WTC11 (cell line): Measurements from ENCODE around the gene POP4.

Source experiments
- ATF1 ChIP-seq: sonication (generic); formaldehyde crosslinking; IDR thresholded peaks from 2 replicates; pipeline ENCODE4 v1.8.1; 2023; ENCODE audit warnings: mild to moderate bottlenecking, moderate library complexity, missing genetic modification reagents
- CREB1 ChIP-seq: sonication (generic); formaldehyde crosslinking; IDR thresholded peaks from 2 replicates; pipeline ENCODE4 v1.8.0; 2023; ENCODE audit warnings: mild to moderate bottlenecking, missing genetic modification reagents
- FOXK1 ChIP-seq: sonication (generic); formaldehyde crosslinking; IDR thresholded peaks from 2 replicates; pipeline ENCODE4 v1.8.0; 2022; ENCODE audit warnings: mild to moderate bottlenecking, moderate library complexity, missing genetic modification reagents
- KAT7 ChIP-seq: sonication (generic); formaldehyde crosslinking; IDR thresholded peaks from 2 replicates; pipeline ENCODE4 v1.8.1; 2023; ENCODE audit warnings: missing genetic modification reagents, mild to moderate bottlenecking, borderline replicate concordance
- MYBL2 ChIP-seq: sonication (generic); formaldehyde crosslinking; IDR thresholded peaks from 2 replicates; pipeline ENCODE4 v1.8.1; 2023; ENCODE audit warnings: mild to moderate bottlenecking, moderate library complexity, missing genetic modification reagents
- OVOL2 ChIP-seq: fragments of 250-450 bp; sonication (Bioruptor Pico); IDR thresholded peaks from 2 replicates; pipeline ENCODE4 v1.9.0; 2021; ENCODE audit warnings: mild to moderate bottlenecking, borderline replicate concordance
- RELA ChIP-seq: sonication (generic); formaldehyde crosslinking; IDR thresholded peaks from 2 replicates; pipeline ENCODE4 v1.8.1; 2022; ENCODE audit warnings: missing genetic modification reagents, mild to moderate bottlenecking, borderline replicate concordance
- SMAD3 ChIP-seq: sonication (generic); formaldehyde crosslinking; IDR thresholded peaks from 2 replicates; pipeline ENCODE4 v1.8.0; 2022; ENCODE audit warnings: missing genetic modification reagents, mild to moderate bottlenecking, borderline replicate concordance
- TCF7 ChIP-seq: sonication (generic); formaldehyde crosslinking; IDR thresholded peaks from 2 replicates; pipeline ENCODE4 v1.8.0; 2022; ENCODE audit warnings: mild to moderate bottlenecking, low read depth, missing genetic modification reagents, moderate library complexity
- TF ChIP-seq, protein P1 (sequence below): fragments of 200-600 bp; IDR thresholded peaks from 2 replicates; pipeline ENCODE4 v1.8.0; 2022; ENCODE audit warnings: antibody characterized with exemption
- TF ChIP-seq, protein P2 (sequence below): sonication (generic); formaldehyde crosslinking; IDR thresholded peaks from 2 replicates; pipeline ENCODE4 v1.8.1; 2023; ENCODE audit warnings: mild to moderate bottlenecking, missing genetic modification reagents, moderate library complexity
- TF ChIP-seq, protein P3 (sequence below): sonication (generic); formaldehyde crosslinking; IDR thresholded peaks from 2 replicates; pipeline ENCODE4 v1.8.0; 2022; ENCODE audit warnings: mild to moderate bottlenecking, missing genetic modification reagents
- TF ChIP-seq, protein P4 (sequence below): sonication (generic); formaldehyde crosslinking; IDR thresholded peaks from 2 replicates; pipeline ENCODE4 v1.8.1; 2023; ENCODE audit warnings: mild to moderate bottlenecking, moderate library complexity, missing genetic modification reagents

DNA sequence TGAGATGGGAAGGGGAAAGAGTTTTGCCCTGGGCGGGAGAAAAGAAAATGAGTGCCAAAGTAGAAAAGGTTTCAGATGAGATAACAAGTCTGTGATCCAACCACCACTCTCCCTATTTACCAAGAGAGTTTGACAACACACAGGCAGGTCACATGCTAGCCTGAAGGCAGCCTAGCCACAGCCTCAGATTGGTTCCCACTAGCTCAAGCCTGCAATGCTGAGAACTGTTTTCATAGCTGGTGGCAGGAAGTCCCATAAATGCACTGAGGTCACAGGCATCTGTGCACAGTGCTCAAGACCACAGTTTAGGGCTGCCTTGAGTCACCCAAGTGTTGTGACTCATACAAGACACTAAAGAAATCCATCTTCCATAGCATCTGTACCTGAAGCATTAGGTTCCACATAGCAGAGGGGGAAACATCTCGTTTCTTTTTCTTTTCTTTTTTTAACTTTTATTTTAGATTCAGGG, 18.5 kb upstream of the POP4 start:
- TF ChIP-seq MYBL2 (CRISPR knock-in tag) (no peak), SMAD3 (CRISPR knock-in tag) (no peak), OVOL2 (CRISPR knock-in tag) (no peak), CREB1 (CRISPR knock-in tag) (no peak), FOXK1 (CRISPR knock-in tag) (no peak), TCF7 (no peak), ATF1 (CRISPR knock-in tag) (no peak), KAT7 (CRISPR knock-in tag) (no peak), RELA (no peak)
- TF ChIP-seq, protein P1, sequence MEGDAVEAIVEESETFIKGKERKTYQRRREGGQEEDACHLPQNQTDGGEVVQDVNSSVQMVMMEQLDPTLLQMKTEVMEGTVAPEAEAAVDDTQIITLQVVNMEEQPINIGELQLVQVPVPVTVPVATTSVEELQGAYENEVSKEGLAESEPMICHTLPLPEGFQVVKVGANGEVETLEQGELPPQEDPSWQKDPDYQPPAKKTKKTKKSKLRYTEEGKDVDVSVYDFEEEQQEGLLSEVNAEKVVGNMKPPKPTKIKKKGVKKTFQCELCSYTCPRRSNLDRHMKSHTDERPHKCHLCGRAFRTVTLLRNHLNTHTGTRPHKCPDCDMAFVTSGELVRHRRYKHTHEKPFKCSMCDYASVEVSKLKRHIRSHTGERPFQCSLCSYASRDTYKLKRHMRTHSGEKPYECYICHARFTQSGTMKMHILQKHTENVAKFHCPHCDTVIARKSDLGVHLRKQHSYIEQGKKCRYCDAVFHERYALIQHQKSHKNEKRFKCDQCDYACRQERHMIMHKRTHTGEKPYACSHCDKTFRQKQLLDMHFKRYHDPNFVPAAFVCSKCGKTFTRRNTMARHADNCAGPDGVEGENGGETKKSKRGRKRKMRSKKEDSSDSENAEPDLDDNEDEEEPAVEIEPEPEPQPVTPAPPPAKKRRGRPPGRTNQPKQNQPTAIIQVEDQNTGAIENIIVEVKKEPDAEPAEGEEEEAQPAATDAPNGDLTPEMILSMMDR, result no peak
- TF ChIP-seq, protein P2, sequence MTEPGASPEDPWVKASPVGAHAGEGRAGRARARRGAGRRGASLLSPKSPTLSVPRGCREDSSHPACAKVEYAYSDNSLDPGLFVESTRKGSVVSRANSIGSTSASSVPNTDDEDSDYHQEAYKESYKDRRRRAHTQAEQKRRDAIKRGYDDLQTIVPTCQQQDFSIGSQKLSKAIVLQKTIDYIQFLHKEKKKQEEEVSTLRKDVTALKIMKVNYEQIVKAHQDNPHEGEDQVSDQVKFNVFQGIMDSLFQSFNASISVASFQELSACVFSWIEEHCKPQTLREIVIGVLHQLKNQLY (CRISPR knock-in tag), result no peak
- TF ChIP-seq, protein P3, sequence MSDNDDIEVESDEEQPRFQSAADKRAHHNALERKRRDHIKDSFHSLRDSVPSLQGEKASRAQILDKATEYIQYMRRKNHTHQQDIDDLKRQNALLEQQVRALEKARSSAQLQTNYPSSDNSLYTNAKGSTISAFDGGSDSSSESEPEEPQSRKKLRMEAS (CRISPR knock-in tag), result no peak
- TF ChIP-seq, protein P4, sequence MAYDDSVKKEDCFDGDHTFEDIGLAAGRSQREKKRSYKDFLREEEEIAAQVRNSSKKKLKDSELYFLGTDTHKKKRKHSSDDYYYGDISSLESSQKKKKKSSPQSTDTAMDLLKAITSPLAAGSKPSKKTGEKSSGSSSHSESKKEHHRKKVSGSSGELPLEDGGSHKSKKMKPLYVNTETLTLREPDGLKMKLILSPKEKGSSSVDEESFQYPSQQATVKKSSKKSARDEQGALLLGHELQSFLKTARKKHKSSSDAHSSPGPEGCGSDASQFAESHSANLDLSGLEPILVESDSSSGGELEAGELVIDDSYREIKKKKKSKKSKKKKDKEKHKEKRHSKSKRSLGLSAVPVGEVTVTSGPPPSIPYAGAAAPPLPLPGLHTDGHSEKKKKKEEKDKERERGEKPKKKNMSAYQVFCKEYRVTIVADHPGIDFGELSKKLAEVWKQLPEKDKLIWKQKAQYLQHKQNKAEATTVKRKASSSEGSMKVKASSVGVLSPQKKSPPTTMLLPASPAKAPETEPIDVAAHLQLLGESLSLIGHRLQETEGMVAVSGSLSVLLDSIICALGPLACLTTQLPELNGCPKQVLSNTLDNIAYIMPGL, result no peak
